ENCODE measurements around the gene CPA1. TPM values are rescaled to one million over a fixed set of nuclear protein-coding genes. Genes with fewer than 3 reads are reported as not detected.
"Not testable (repeated sequence)": the region's sequence is repeated elsewhere in the genome, so short reads cannot be mapped to it uniquely, and the experiment has no call there.

Gene CPA1
- total RNA-seq, 1 donor from 2014 or later: 27.8 TPM

- DNase-seq (ENCODE audit: low spot score): no peak
Measured at GRCh38 chr7:130372402-130373165, 7.7 kb upstream of the CPA1 start.

GRCh38 chr7:130374507-130374906 is 5.8 kb upstream of the CPA1 start:
- no peak for DNase-seq (ENCODE audit: low spot score)

GRCh38 chr7:130376461-130376860 is 3.8 kb upstream of the CPA1 start:
- DNase-seq (ENCODE audit: low spot score): not testable (repeated sequence)

DNA sequence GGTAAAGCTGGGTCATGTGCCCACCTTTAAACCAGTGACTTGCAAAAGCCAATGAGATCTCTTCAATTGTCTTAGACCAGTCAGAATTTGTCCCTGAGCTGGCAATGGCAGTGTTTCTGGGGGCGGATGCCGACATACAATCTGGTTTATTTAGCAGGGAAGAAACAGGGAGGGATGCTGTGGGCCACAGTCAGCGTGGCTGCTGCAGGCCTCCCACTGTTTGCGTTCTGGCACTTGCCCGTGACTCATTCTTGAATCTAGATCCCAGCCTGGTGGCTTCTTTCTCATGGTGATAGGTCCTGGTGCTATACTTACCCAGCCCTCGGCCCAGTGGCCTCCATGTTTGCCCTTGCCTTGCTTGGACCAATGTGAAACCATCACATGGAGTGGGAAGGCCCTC is 3.1 kb upstream of the CPA1 start:
- no peak for DNase-seq (ENCODE audit: low spot score)

- DNase-seq (ENCODE audit: low spot score): no peak
Measured at GRCh38 chr7:130379019-130379418, 1.3 kb upstream of the CPA1 start.

DNA sequence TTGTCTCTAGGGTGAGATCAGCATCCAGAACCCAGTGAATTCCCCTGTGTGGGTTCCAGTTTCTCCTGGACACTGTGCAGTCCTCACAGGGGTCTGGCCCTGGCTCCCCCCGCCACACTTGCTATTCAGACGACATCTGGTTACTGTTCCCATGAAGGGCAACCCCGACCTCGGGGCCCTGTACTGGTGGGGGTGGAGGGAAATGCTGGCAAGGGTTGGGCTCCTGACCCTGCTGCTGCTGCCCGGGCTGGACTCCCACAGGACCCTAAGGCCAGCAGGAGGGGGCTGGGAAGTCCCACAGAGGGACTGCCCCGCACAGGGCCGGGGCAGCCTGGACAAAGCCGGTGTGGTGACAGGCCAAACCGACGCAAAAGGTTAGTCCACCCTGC is 768 bp upstream of the CPA1 start:
- DNase-seq (ENCODE audit: low spot score): no peak

- DNase-seq (ENCODE audit: low spot score): no peak
Measured at GRCh38 chr7:130380861-130381455, 664 bp downstream of the CPA1 start.

DNA sequence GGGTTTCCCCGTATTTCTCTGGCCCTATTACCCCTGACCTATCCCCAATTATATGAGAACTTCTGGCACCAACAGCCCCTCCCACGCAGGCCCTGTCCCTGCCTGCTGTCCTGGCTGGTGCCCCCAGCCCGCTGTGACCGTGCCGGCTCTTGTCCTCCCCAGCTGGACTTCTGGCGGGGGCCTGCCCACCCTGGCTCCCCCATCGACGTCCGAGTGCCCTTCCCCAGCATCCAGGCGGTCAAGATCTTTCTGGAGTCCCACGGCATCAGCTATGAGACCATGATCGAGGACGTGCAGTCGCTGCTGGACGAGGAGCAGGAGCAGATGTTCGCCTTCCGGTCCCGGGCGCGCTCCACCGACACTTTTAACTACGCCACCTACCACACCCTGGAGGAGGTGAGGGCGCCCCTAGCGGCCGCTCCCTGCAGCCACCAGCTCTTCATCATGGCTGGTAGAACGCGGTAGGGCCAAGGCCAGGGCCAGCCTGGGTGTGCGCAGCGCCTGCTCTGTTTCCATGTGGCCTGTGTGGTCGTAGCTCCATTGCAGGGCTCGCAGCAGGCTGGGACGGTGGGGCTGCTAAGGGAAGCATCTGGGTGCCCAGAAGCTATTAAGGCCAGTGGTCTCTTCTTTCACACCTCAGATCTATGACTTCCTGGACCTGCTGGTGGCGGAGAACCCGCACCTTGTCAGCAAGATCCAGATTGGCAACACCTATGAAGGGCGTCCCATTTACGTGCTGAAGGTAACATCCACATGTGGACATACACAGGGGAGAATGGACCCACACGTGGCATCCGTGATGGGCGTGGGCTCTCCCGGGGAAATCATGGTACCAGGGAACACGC is 1.4 kb downstream of the CPA1 start:
- no peak for DNase-seq (ENCODE audit: low spot score)

DNA sequence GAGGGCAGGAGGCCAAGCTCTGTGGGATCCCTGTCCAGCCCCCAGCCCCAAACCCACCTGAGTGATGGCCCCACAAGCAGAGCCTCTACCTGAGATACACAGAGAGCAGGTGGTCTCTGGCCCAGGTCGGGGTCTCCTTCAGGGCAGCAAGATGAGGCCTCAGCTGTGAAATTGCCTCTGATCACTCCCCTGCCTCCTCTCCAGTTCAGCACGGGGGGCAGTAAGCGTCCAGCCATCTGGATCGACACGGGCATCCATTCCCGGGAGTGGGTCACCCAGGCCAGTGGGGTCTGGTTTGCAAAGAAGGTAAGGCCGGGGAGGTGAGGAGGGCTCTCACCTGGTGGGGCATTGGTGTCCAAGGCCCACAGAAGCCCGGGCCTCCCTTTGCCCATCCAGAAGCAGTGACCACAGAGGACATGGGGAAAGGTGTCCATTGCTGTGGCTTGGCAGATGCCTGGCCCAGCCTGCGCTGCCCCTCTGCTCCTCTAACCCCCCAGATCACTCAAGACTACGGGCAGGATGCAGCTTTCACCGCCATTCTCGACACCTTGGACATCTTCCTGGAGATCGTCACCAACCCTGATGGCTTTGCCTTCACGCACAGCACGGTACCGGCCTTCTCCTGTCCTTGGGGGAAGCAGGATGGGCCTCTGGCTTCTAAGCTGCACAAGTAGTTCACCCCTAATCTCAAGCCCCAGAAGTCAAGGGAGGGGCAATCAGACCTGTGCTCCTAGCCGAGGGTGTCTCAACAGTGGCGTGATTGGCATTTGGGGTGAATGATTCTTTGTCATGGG is 3.1 kb downstream of the CPA1 start:
- no peak for DNase-seq (ENCODE audit: low spot score)

DNA sequence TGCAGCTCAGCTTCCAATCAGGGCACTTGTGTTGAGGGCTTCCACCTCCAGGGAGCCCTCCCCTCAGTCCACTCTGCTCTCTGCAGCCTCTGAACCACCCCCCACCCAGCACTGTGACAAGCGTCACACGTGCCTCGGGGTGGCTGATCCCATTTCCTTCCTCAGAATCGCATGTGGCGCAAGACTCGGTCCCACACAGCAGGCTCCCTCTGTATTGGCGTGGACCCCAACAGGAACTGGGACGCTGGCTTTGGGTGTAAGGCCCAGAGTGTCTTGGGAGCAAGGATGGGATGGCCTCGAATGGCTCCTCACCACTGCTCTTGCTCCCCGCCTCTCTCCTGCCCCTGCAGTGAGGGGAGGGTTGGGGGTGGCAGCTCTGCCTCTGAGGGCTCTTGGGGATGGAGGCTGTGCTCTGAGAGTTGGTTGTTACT is 4.1 kb downstream of the CPA1 start:
- DNase-seq (ENCODE audit: low spot score): no peak

DNA sequence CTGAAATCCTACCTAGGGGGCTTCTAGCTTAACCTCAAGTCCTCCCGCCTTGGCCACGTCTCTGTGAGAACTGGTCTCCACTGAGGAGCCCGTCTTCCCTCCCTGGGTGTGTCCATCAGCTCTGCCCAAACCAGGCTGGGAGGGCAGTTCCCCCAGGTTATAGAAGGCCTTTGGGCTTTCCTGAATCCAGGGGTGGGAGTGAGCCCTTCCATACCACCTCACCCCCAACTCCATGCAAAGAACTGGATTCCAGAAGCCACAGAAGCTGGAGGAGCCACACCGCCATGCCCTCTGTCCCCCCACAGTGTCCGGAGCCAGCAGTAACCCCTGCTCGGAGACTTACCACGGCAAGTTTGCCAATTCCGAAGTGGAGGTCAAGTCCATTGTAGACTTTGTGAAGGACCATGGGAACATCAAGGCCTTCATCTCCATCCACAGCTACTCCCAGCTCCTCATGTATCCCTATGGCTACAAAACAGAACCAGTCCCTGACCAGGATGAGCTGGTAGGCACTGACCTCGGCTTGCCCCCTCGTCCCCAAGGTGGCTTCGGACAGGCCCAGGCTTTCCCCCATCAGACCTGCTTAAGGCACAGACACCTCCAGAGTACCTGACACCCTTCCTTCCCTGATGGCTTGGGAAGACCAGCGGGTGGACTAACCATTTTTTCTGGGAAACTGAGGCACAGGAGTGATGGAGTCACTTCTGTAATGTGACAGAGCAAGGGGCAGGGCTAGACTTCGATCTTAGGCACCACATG is 4.7 kb downstream of the CPA1 start:
- no peak for DNase-seq (ENCODE audit: low spot score)

GRCh38 chr7:130385600-130386066 is 5.3 kb downstream of the CPA1 start:
- DNase-seq (ENCODE audit: low spot score): no peak

DNA sequence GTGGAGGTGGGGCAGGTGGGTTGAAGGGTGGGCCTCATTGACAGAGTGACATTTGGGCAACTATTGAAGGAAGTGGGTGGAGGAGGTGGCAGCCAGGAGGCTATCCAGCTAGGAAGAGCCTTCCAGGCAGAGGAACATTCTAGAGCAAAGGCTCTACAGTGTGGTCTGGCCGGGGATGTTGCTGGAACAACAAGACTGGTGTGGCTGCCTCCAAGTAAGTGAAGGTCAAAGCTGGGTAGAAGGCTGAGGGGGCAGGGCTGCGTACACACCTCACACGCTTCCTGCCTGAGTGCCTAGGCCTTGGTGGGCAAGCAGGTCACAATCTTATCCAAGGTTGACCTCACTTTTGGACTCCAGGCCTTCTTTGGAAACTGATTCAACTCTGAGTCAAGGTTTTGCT is 6.6 kb downstream of the CPA1 start:
- DNase-seq (ENCODE audit: low spot score): no peak

- DNase-seq (ENCODE audit: low spot score): no peak
Measured at GRCh38 chr7:130387306-130387627, 7.0 kb downstream of the CPA1 start.

DNA sequence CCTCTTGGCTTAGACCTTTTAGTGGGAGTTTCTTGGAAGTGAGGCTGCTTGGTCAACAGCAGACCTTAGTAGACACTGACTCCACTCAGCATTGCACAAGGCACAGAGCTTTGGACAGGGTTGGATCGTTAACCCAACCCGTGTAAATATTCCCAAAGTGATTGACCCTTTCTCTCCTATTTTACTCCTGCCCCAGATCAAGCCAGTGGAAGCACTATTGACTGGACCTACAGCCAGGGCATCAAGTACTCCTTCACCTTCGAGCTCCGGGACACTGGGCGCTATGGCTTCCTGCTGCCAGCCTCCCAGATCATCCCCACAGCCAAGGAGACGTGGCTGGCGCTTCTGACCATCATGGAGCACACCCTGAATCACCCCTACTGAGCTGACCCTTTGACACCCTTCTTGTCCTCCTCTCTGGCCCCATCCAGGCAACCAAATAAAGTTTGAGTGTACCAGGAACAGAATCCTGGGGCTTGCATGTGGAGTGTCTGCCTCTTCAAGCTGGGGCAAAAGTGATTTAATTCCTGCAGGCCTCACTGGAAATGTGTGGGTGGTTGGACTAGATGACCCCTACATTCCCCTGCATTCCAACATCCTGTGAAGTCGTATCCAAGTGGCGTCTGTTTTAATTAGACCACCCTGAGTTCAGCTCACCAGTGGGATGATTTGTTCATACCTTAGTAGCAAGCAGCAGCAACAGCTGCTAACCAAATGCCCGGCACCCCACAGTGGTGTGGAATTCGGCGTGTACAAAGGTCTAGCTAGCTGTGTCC is 7.5 kb downstream of the CPA1 start:
- no peak for DNase-seq (ENCODE audit: low spot score)

DNA sequence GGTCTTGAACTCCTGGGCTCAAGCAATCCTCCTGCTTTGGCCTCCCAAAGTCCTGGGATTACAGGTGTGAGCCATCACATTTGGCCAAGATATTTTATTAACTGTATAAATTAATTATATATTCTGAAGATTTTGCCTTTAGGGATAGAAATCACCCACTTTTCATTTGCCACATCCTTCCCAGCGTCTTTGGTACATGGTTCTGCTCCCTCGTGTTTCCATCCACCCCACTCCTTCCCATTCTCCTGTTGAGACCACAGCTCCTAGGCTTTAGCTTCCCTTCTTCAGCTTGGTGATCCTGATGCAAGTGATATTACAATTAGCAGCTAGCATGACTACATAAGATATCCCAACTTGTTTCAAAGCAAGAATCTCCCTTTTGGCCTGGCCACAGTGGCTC is 8.4 kb downstream of the CPA1 start:
- no peak for DNase-seq (ENCODE audit: low spot score)

DNA sequence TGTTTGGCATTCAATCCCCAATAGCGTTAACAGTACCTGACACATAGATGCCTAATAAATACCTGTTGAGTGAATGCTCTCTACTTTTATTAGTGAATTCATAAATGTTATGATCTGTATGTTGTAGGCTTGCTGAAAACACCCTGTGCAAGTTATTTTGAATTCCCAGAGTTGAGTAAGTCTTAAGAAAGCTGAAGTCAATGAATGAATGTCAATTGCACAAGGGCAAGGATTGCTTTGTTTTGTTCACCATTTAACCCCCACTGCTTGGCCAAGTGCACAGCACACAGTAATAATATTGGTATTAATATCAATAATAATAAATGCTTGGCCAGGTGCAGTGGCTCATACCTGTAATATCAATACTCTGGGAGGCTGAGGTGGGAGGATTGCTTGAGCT is 10.2 kb downstream of the CPA1 start:
- no peak for DNase-seq (ENCODE audit: low spot score)

GRCh38 chr7:130393101-130393561 is 12.8 kb downstream of the CPA1 start:
- DNase-seq (ENCODE audit: low spot score): no peak

- no peak for DNase-seq (ENCODE audit: low spot score)
Measured at GRCh38 chr7:130393841-130394411, 13.6 kb downstream of the CPA1 start.
